ENCODE results near the gene KCNMA1.

DNA sequence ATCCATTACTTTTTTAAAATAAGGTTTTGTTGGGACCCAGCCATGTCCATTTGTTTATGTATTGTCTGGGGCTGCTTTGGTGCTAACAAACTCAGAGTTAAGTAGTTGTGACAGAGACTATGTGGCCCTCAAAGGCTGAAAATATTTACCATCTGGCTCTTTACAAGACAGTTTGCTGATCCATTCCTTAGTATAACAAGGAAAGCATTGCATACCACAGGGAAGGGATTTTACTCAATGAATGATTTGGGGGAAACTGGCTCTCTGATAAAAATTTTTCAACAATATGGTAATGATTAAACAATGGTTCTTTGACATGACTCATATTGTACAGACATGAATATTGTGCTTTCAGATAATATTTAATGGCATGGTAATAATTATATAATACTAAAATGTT, 738.1 kb downstream of the KCNMA1 start:
- TF ChIP-seq, protein P1, sequence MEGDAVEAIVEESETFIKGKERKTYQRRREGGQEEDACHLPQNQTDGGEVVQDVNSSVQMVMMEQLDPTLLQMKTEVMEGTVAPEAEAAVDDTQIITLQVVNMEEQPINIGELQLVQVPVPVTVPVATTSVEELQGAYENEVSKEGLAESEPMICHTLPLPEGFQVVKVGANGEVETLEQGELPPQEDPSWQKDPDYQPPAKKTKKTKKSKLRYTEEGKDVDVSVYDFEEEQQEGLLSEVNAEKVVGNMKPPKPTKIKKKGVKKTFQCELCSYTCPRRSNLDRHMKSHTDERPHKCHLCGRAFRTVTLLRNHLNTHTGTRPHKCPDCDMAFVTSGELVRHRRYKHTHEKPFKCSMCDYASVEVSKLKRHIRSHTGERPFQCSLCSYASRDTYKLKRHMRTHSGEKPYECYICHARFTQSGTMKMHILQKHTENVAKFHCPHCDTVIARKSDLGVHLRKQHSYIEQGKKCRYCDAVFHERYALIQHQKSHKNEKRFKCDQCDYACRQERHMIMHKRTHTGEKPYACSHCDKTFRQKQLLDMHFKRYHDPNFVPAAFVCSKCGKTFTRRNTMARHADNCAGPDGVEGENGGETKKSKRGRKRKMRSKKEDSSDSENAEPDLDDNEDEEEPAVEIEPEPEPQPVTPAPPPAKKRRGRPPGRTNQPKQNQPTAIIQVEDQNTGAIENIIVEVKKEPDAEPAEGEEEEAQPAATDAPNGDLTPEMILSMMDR (IDR thresholded peaks at IDR 0.05 in 4 of 5, conservative IDR thresholded peaks at IDR 0.05 in 1 of 5), result no peak
- no peak for TF ChIP-seq POLR2A (IDR thresholded peaks at IDR 0.05)
